HepG2 (cell line): ENCODE measurements around the gene UBTF.

ENCODE experiments used
- CAMTA2 ChIP-seq: sonication (generic); formaldehyde crosslinking; IDR thresholded peaks from 2 replicates; pipeline ENCODE4 v1.4.0; 2020; ENCODE audit warnings: mild to moderate bottlenecking, missing genetic modification reagents, borderline replicate concordance
- CTCF ChIP-seq: sonication (generic); formaldehyde crosslinking; IDR thresholded peaks from 2 replicates; pipeline ENCODE4 v1.5.0; 2020; ENCODE audit warnings: mild to moderate bottlenecking, missing genetic modification reagents, moderate library complexity
- EZH2 ChIP-seq: conservative IDR thresholded peaks from 2 replicates; pipeline ENCODE4 v1.6.1; 2012; ENCODE audit warnings: mild to moderate bottlenecking, low read depth, low read length, moderate library complexity
- GABPA ChIP-seq, 2 experiments: IDR thresholded peaks; 2 replicates each; pipeline ENCODE4 v1.6.1; 2011 to 2016; ENCODE audit warnings: low read depth in 2 of 2, low read length in 1 of 2, missing biosample characterization in 1 of 2, missing genetic modification characterization in 1 of 2
- PHB2 ChIP-seq: fragments of 450-650 bp; IDR thresholded peaks from 2 replicates; pipeline ENCODE4 v1.6.1; 2018; ENCODE audit not compliant: partially characterized antibody

GRCh38 chr17:44213403-44214229 lies 5.9 kb downstream of the UBTF start:
- no peak for TF ChIP-seq EZH2
- TF ChIP-seq PHB2 = no peak
- TF ChIP-seq CTCF (CRISPR knock-in tag) = no peak
- TF ChIP-seq GABPA (IDR thresholded peaks at IDR 0.05; ENCODE audit: low read depth, low read length) = no peak
- no peak for TF ChIP-seq GABPA (CRISPR knock-in tag; IDR thresholded peaks at IDR 0.05; ENCODE audit: low read depth)
- no peak for TF ChIP-seq CAMTA2
